ENCODE data around the gene CALM3.

DNA sequence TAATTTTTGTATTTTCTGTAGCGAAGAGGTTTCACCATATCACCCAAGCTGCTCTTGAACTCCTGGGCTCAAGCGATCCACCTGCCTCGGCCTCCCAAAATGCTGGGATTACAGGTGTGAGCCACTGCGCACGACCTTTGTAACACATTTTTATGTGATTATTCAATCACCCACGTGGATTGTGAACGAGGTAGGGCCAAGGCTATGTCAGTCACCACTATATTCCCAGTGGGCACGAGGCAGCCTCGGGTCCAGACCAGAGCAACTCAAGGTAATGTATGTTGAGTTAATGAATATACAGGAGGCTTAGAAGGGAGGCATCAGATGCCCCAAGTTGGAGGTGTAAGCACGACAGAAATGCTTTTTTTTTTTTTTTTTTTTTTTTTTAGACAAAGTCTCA, 14.8 kb downstream of the CALM3 start:
- TF ChIP-seq, protein P1, sequence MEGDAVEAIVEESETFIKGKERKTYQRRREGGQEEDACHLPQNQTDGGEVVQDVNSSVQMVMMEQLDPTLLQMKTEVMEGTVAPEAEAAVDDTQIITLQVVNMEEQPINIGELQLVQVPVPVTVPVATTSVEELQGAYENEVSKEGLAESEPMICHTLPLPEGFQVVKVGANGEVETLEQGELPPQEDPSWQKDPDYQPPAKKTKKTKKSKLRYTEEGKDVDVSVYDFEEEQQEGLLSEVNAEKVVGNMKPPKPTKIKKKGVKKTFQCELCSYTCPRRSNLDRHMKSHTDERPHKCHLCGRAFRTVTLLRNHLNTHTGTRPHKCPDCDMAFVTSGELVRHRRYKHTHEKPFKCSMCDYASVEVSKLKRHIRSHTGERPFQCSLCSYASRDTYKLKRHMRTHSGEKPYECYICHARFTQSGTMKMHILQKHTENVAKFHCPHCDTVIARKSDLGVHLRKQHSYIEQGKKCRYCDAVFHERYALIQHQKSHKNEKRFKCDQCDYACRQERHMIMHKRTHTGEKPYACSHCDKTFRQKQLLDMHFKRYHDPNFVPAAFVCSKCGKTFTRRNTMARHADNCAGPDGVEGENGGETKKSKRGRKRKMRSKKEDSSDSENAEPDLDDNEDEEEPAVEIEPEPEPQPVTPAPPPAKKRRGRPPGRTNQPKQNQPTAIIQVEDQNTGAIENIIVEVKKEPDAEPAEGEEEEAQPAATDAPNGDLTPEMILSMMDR (IDR thresholded peaks at IDR 0.05): no peak
- no peak for TF ChIP-seq POLR2A (IDR thresholded peaks at IDR 0.05)

All from thyroid gland (tissue), 4 donors.